RWPE2 (cell line): ENCODE results near the gene CSNK1G2.

Experiments used
- ATAC-seq: fragments of 200-7000 bp; cut with Tn5 transposase; 3 replicates; pipeline ENCODE4 v1.9.1; 2021; ENCODE audit warnings: low read depth
- DNase-seq: peaks from one replicate; pipeline ENCODE4 v3.0.0-alpha.2; 2020; ENCODE audit warnings: low spot score
- H3K27ac ChIP-seq: fragments of 450-650 bp; 2 replicates; pipeline ENCODE4 v1.5.1; 2017; ENCODE audit warnings: mild to moderate bottlenecking; ENCODE audit not compliant: poor library complexity, severe bottlenecking
- H3K27me3 ChIP-seq: fragments of 250-450 bp; sonication (Bioruptor Pico); 2 replicates; pipeline ENCODE4 v1.5.1; 2021; ENCODE audit warnings: mild to moderate bottlenecking, moderate library complexity; ENCODE audit not compliant: insufficient read depth, poor library complexity, severe bottlenecking
- H3K36me3 ChIP-seq: fragments of 250-450 bp; sonication (Bioruptor Pico); 2 replicates; pipeline ENCODE4 v1.5.1; 2020; ENCODE audit warnings: low read depth, mild to moderate bottlenecking, moderate library complexity
- H3K4me1 ChIP-seq: fragments of 250-450 bp; sonication (Bioruptor Pico); 2 replicates; pipeline ENCODE4 v1.5.1; 2021; ENCODE audit warnings: mild to moderate bottlenecking, moderate library complexity; ENCODE audit not compliant: insufficient read depth, poor library complexity, severe bottlenecking
- H3K4me3 ChIP-seq: fragments of 250-450 bp; sonication (Bioruptor Pico); 2 replicates; pipeline ENCODE4 v1.5.1; 2021; ENCODE audit warnings: mild to moderate bottlenecking, moderate library complexity; ENCODE audit not compliant: severe bottlenecking
- H3K9me3 ChIP-seq: fragments of 250-450 bp; sonication (Bioruptor Pico); 2 replicates; pipeline ENCODE4 v1.5.1; 2021; ENCODE audit warnings: mild to moderate bottlenecking, moderate library complexity; ENCODE audit not compliant: severe bottlenecking
- CTCF ChIP-seq: fragments of 450-650 bp; IDR thresholded peaks from one replicate; pipeline ENCODE4 v1.5.1; 2017; ENCODE audit warnings: mild to moderate bottlenecking, moderate library complexity; ENCODE audit not compliant: poor library complexity, severe bottlenecking

Gene CSNK1G2

GRCh38 chr19:1941146-1942077 is at the start of gene CSNK1G2:
Gene CSNK1G2 (plus strand): TSS chr19:1941172. CDS start chr19:1969773, 28,601 bp downstream.
- H3K27ac ChIP-seq, result peak within 1 kb of the TSS; percentile 93
- ATAC-seq, result no peak

GRCh38 chr19:1893791-1894190 is 47.2 kb upstream of the CSNK1G2 start:
- H3K36me3 ChIP-seq, result no peaks in the 10 kb centered on the region
- no peaks in the 10 kb centered on the region for H3K4me1 ChIP-seq

More at GRCh38 chr19:1941146-1942077, at the start of gene CSNK1G2:
- no peaks in the 10 kb centered on the region for H3K27me3 ChIP-seq
- DNase-seq, result no peak
- H3K36me3 ChIP-seq, result no peaks in the 10 kb centered on the region
- no peaks in the 10 kb centered on the region for H3K9me3 ChIP-seq
- TF ChIP-seq CTCF, result peak; percentile 43
- no peaks in the 10 kb centered on the region for H3K4me1 ChIP-seq
- peak within 1 kb of the TSS; percentile 52 for H3K4me3 ChIP-seq

GRCh38 chr19:1896508-1896907 is 44.5 kb upstream of the CSNK1G2 start:
- Histone ChIP-seq H3K4me1 (no peaks in the 10 kb centered on the region), H3K27me3 (no peaks in the 10 kb centered on the region), H3K4me3 (no peak overlapping the region), H3K27ac (no peak overlapping the region), H3K36me3 (no peaks in the 10 kb centered on the region), H3K9me3 (no peaks in the 10 kb centered on the region)
- ATAC-seq (no peak), DNase-seq (no peak)
- TF ChIP-seq CTCF, result no peak

More at GRCh38 chr19:1893791-1894190, 47.2 kb upstream of the CSNK1G2 start:
- H3K9me3 ChIP-seq, result no peaks in the 10 kb centered on the region
- no peak for DNase-seq
- no peak overlapping the region for H3K4me3 ChIP-seq
- ATAC-seq, result no peak
- no peak for TF ChIP-seq CTCF
- H3K27ac ChIP-seq, result no peak overlapping the region
- H3K27me3 ChIP-seq, result no peaks in the 10 kb centered on the region

- H3K27ac ChIP-seq, result no peak overlapping the region
- ATAC-seq (no peak), DNase-seq (no peak)
- no peaks in the 10 kb centered on the region for H3K27me3 ChIP-seq
- TF ChIP-seq CTCF, result no peak
- peaks cover 6% of the 10 kb centered on the region; the same call in 1 of the 2 replicates for H3K36me3 ChIP-seq
- H3K4me3 ChIP-seq, result no peak overlapping the region
- H3K4me1 ChIP-seq, result no peaks in the 10 kb centered on the region
- no peaks in the 10 kb centered on the region for H3K9me3 ChIP-seq
Observed at GRCh38 chr19:1901940-1902404, 39.0 kb upstream of the CSNK1G2 start.
